ENCODE data around the gene FOXG1. TPM values are rescaled to one million over a fixed set of nuclear protein-coding genes. Genes with fewer than 3 reads are reported as not detected.

Gene FOXG1
- total RNA-seq, 3 donors from 2014 or later (not counting 1 experiment from before 2014, with no cell fraction given) = not detected

DNA sequence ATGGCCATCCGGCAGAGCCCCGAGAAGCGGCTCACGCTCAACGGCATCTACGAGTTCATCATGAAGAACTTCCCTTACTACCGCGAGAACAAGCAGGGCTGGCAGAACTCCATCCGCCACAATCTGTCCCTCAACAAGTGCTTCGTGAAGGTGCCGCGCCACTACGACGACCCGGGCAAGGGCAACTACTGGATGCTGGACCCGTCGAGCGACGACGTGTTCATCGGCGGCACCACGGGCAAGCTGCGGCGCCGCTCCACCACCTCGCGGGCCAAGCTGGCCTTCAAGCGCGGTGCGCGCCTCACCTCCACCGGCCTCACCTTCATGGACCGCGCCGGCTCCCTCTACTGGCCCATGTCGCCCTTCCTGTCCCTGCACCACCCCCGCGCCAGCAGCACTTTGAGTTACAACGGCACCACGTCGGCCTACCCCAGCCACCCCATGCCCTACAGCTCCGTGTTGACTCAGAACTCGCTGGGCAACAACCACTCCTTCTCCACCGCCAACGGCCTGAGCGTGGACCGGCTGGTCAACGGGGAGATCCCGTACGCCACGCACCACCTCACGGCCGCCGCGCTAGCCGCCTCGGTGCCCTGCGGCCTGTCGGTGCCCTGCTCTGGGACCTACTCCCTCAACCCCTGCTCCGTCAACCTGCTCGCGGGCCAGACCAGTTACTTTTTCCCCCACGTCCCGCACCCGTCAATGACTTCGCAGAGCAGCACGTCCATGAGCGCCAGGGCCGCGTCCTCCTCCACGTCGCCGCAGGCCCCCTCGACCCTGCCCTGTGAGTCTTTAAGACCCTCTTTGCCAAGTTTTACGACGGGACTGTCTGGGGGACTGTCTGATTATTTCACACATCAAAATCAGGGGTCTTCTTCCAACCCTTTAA is 1.5 kb downstream of the FOXG1 start:
- peaks cover 12% of the 10 kb centered on the region for H3K9me3 ChIP-seq (ENCODE audit: control insufficient read depth, insufficient read depth, low read length)
- no peak overlapping the region for H3K27ac Mint-ChIP-seq
- DNase-seq = no peak
- intact Hi-C loops (cut with micrococcal nuclease) = no loop called here
- no peak overlapping the region for H3K27ac ChIP-seq (ENCODE audit: low read length)
- peaks cover 50 to 66% of the 10 kb centered on the region in 2 donors for H3K27me3 Mint-ChIP-seq (ENCODE audit: low read depth in 2 of 2)
- H3K36me3 ChIP-seq (ENCODE audit: control insufficient read depth, insufficient read depth, low read length) = no peaks in the 10 kb centered on the region
- TF ChIP-seq, protein P1, sequence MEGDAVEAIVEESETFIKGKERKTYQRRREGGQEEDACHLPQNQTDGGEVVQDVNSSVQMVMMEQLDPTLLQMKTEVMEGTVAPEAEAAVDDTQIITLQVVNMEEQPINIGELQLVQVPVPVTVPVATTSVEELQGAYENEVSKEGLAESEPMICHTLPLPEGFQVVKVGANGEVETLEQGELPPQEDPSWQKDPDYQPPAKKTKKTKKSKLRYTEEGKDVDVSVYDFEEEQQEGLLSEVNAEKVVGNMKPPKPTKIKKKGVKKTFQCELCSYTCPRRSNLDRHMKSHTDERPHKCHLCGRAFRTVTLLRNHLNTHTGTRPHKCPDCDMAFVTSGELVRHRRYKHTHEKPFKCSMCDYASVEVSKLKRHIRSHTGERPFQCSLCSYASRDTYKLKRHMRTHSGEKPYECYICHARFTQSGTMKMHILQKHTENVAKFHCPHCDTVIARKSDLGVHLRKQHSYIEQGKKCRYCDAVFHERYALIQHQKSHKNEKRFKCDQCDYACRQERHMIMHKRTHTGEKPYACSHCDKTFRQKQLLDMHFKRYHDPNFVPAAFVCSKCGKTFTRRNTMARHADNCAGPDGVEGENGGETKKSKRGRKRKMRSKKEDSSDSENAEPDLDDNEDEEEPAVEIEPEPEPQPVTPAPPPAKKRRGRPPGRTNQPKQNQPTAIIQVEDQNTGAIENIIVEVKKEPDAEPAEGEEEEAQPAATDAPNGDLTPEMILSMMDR (IDR thresholded peaks at IDR 0.05) = no peak
- peaks cover 5 to 8% of the 10 kb centered on the region in 2 donors for H3K4me1 Mint-ChIP-seq
- peaks cover 18% of the 10 kb centered on the region for H3K4me1 ChIP-seq (ENCODE audit: control insufficient read depth, insufficient read depth, low read length)
- H3K9me3 Mint-ChIP-seq = peaks cover 5 to 7% of the 10 kb centered on the region in 2 donors
- H3K36me3 Mint-ChIP-seq = peaks cover 38% of the 10 kb centered on the region
- H3K4me3 Mint-ChIP-seq = peak overlapping the region; percentile 52
- no peak for ATAC-seq
- 16% methylated on average over 77 of the region's 77 CpGs for WGBS (ENCODE audit: insufficient coverage)
- H3K4me3 ChIP-seq (ENCODE audit: low read length) = no peak overlapping the region
- H3K27me3 ChIP-seq (ENCODE audit: control insufficient read depth, insufficient read depth, low read length) = peaks cover 43% of the 10 kb centered on the region

DNA sequence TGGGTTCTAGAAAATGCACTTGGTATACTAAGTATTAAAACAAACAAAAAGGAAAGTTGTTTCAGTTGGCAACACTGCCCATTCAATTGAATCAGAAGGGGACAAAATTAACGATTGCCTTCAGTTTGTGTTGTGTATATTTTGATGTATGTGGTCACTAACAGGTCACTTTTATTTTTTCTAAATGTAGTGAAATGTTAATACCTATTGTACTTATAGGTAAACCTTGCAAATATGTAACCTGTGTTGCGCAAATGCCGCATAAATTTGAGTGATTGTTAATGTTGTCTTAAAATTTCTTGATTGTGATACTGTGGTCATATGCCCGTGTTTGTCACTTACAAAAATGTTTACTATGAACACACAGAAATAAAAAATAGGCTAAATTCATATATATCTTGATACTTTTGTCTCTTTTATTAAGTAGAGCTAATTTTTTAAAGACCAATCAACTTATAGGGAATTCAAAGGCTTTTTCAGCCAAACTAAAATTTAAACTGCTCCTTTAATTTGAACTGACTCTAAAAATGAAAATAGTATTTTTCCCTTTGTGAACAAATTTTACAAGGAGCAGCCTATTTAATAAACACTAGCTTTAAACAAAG is 2.8 kb downstream of the FOXG1 start:
- TF ChIP-seq, protein P1 (IDR thresholded peaks at IDR 0.05) = no peak
- Mint-ChIP-seq H3K27me3 (ENCODE audit: low read depth in 2 of 2) (peaks cover 52 to 70% of the 10 kb centered on the region in 2 donors), H3K36me3 (peaks cover 44% of the 10 kb centered on the region), H3K9me3 (peaks cover 9 to 10% of the 10 kb centered on the region in 2 donors), H3K4me3 (no peak overlapping the region), H3K4me1 (peaks cover 5 to 8% of the 10 kb centered on the region in 2 donors), H3K27ac (no peak overlapping the region)
- Histone ChIP-seq H3K4me1 (ENCODE audit: control insufficient read depth, insufficient read depth, low read length) (peaks cover 18% of the 10 kb centered on the region), H3K27me3 (ENCODE audit: control insufficient read depth, insufficient read depth, low read length) (peaks cover 39% of the 10 kb centered on the region), H3K4me3 (ENCODE audit: low read length) (no peak overlapping the region), H3K36me3 (ENCODE audit: control insufficient read depth, insufficient read depth, low read length) (no peaks in the 10 kb centered on the region), H3K27ac (ENCODE audit: low read length) (no peak overlapping the region), H3K9me3 (ENCODE audit: control insufficient read depth, insufficient read depth, low read length) (peaks cover 18% of the 10 kb centered on the region)
- 17% methylated on average over 1 of the region's 4 CpGs for WGBS (ENCODE audit: insufficient coverage)
- DNase-seq (no peak), ATAC-seq (no peak)
- intact Hi-C loops (cut with micrococcal nuclease) = no loop called here

DNA sequence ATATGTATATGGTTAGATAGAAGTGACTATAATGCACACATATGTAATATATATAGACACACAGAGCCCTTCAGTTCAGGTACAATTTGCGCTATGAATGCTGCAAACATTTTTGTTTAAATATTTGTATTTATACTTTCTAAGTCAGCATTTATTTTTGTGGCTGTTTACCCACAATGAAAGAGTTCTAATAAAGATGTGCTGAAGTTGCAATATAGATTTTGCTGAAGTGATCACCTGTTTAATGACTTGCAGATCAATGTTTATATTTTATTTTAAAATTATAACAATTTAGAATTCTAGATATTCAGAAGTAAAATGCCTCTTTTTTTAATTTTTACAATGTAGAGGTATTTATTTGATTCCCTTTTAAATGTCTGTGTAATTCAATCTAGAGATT is 3.5 kb downstream of the FOXG1 start:
- peaks cover 9 to 12% of the 10 kb centered on the region in 2 donors for H3K9me3 Mint-ChIP-seq
- TF ChIP-seq, protein P1 (IDR thresholded peaks at IDR 0.05) = no peak
- H3K4me3 Mint-ChIP-seq = no peak overlapping the region
- ATAC-seq = no peak
- peaks cover 52 to 68% of the 10 kb centered on the region in 2 donors for H3K27me3 Mint-ChIP-seq (ENCODE audit: low read depth in 2 of 2)
- peaks cover 5 to 8% of the 10 kb centered on the region in 2 donors for H3K4me1 Mint-ChIP-seq
- Histone ChIP-seq H3K27me3 (ENCODE audit: control insufficient read depth, insufficient read depth, low read length) (peaks cover 36% of the 10 kb centered on the region), H3K4me1 (ENCODE audit: control insufficient read depth, insufficient read depth, low read length) (peaks cover 18% of the 10 kb centered on the region), H3K9me3 (ENCODE audit: control insufficient read depth, insufficient read depth, low read length) (peaks cover 17% of the 10 kb centered on the region), H3K36me3 (ENCODE audit: control insufficient read depth, insufficient read depth, low read length) (no peaks in the 10 kb centered on the region), H3K27ac (ENCODE audit: low read length) (no peak overlapping the region), H3K4me3 (ENCODE audit: low read length) (no peak overlapping the region)
- no CpG with 5 or more reads among the region's 1 CpG for WGBS (ENCODE audit: insufficient coverage)
- no peak overlapping the region for H3K27ac Mint-ChIP-seq
- H3K36me3 Mint-ChIP-seq = peaks cover 40% of the 10 kb centered on the region
- intact Hi-C loops (cut with micrococcal nuclease) = no loop called here
- no peak for DNase-seq

All from natural killer cell (primary cell).